Measurements from ENCODE around the gene BEAN1.

BEAN1 gene

GRCh38 chr16:66427871-66428681 lies 981 bp downstream of the BEAN1 start:
- no peak overlapping the region for H3K4me3 ChIP-seq (ENCODE audit: low read depth, low read length)
- TF ChIP-seq CTCF (IDR thresholded peaks at IDR 0.05; ENCODE audit: low read depth, low read length, missing control alignments): no peak
- no peak for DNase-seq (ENCODE audit: low read depth)

GRCh38 chr16:66428682-66429251 lies 1.7 kb downstream of the BEAN1 start:
- TF ChIP-seq CTCF (IDR thresholded peaks at IDR 0.05; ENCODE audit: low read depth, low read length, missing control alignments): no peak
- DNase-seq (ENCODE audit: low read depth): no peak
- no peak overlapping the region for H3K4me3 ChIP-seq (ENCODE audit: low read depth, low read length)

- no peak for DNase-seq (ENCODE audit: low read depth)
- no peak overlapping the region for H3K4me3 ChIP-seq (ENCODE audit: low read depth, low read length)
- TF ChIP-seq CTCF (IDR thresholded peaks at IDR 0.05; ENCODE audit: low read depth, low read length, missing control alignments): peak; percentile 12
Measured at GRCh38 chr16:66429290-66429962, 2.3 kb downstream of the BEAN1 start.

- no peak for TF ChIP-seq CTCF (IDR thresholded peaks at IDR 0.05; ENCODE audit: low read depth, low read length, missing control alignments)
- H3K4me3 ChIP-seq (ENCODE audit: low read depth, low read length): no peak overlapping the region
- no peak for DNase-seq (ENCODE audit: low read depth)
Measured at GRCh38 chr16:66430214-66430613, 3.1 kb downstream of the BEAN1 start.

GRCh38 chr16:66431760-66432159 lies 4.7 kb downstream of the BEAN1 start:
- no peak for TF ChIP-seq CTCF (IDR thresholded peaks at IDR 0.05; ENCODE audit: low read depth, low read length, missing control alignments)
- H3K4me3 ChIP-seq (ENCODE audit: low read depth, low read length): no peak overlapping the region
- no peak for DNase-seq (ENCODE audit: low read depth)

- no peak for TF ChIP-seq CTCF (IDR thresholded peaks at IDR 0.05; ENCODE audit: low read depth, low read length, missing control alignments)
- DNase-seq (ENCODE audit: low read depth): no peak
- H3K4me3 ChIP-seq (ENCODE audit: low read depth, low read length): no peak overlapping the region
Measured at GRCh38 chr16:66432429-66432828, 5.3 kb downstream of the BEAN1 start.

All from GM12864 (cell line).